T-helper 2 cell treated with Interferon-gamma antibody and Interleukin-4, amounts not matched to agents 5 μg/mL and 100 μg/mL, for 36 hours (primary cell): ENCODE measurements around the gene CBY3.
"Not testable (repeated sequence)": the region's sequence is repeated elsewhere in the genome, so short reads cannot be mapped to it uniquely, and the experiment has no call there.

ENCODE experiments used
- DNase-seq: peaks from one replicate; pipeline ENCODE4 v3.0.0; 2021; ENCODE audit warnings: low spot score
- H3K27ac Mint-ChIP-seq: one replicate; pipeline ENCODE4 v1.8.0; 2021; ENCODE audit warnings: mild to moderate bottlenecking, mixed read lengths
- H3K27me3 Mint-ChIP-seq: one replicate; pipeline ENCODE4 v1.8.0; 2021; ENCODE audit warnings: low read depth, mixed read lengths
- H3K36me3 Mint-ChIP-seq: one replicate; pipeline ENCODE4 v1.8.0; 2021; ENCODE audit warnings: low read depth, mixed read lengths
- H3K4me1 Mint-ChIP-seq: one replicate; pipeline ENCODE4 v1.8.0; 2021; ENCODE audit warnings: low read depth, mixed read lengths
- H3K4me3 Mint-ChIP-seq: one replicate; pipeline ENCODE4 v1.8.0; 2022; ENCODE audit warnings: mild to moderate bottlenecking, moderate library complexity, mixed read lengths
- H3K9me3 Mint-ChIP-seq: one replicate; pipeline ENCODE4 v1.8.0; 2021; ENCODE audit warnings: mixed read lengths

CBY3 gene

GRCh38 chr5:179649166-179649703 is 31.6 kb downstream of the CBY3 start:
- not testable (repeated sequence) for H3K27ac Mint-ChIP-seq, H3K27me3 Mint-ChIP-seq, H3K4me3 Mint-ChIP-seq, H3K4me1 Mint-ChIP-seq, H3K36me3 Mint-ChIP-seq, H3K9me3 Mint-ChIP-seq, DNase-seq

- Mint-ChIP-seq H3K36me3 (no peaks in the 10 kb centered on the region), H3K4me3 (no peak overlapping the region), H3K9me3 (no peaks in the 10 kb centered on the region), H3K4me1 (no peaks in the 10 kb centered on the region), H3K27ac (no peak overlapping the region), H3K27me3 (no peaks in the 10 kb centered on the region)
- no peak for DNase-seq
Observed at GRCh38 chr5:179648410-179648809, 32.4 kb downstream of the CBY3 start.

- not testable (repeated sequence) for H3K27ac Mint-ChIP-seq, H3K4me3 Mint-ChIP-seq, H3K9me3 Mint-ChIP-seq, H3K4me1 Mint-ChIP-seq, H3K36me3 Mint-ChIP-seq, H3K27me3 Mint-ChIP-seq, DNase-seq
Observed at GRCh38 chr5:179644766-179645165, 36.1 kb downstream of the CBY3 start.

- not testable (repeated sequence) for H3K9me3 Mint-ChIP-seq, DNase-seq, H3K36me3 Mint-ChIP-seq, H3K4me3 Mint-ChIP-seq, H3K27me3 Mint-ChIP-seq, H3K27ac Mint-ChIP-seq, H3K4me1 Mint-ChIP-seq
Observed at GRCh38 chr5:179643141-179643920, 37.5 kb downstream of the CBY3 start.

GRCh38 chr5:179642626-179643025 is 38.2 kb downstream of the CBY3 start:
- not testable (repeated sequence) for H3K27ac Mint-ChIP-seq, H3K4me3 Mint-ChIP-seq, H3K4me1 Mint-ChIP-seq, H3K36me3 Mint-ChIP-seq, H3K9me3 Mint-ChIP-seq, H3K27me3 Mint-ChIP-seq, DNase-seq

- H3K27ac Mint-ChIP-seq, H3K27me3 Mint-ChIP-seq, H3K4me3 Mint-ChIP-seq, H3K9me3 Mint-ChIP-seq, H3K4me1 Mint-ChIP-seq, DNase-seq, H3K36me3 Mint-ChIP-seq: not testable (repeated sequence)
Observed at GRCh38 chr5:179641745-179642144, 39.1 kb downstream of the CBY3 start.

GRCh38 chr5:179639296-179639695 is 41.5 kb downstream of the CBY3 start:
- not testable (repeated sequence) for H3K4me3 Mint-ChIP-seq, H3K36me3 Mint-ChIP-seq, H3K9me3 Mint-ChIP-seq, H3K4me1 Mint-ChIP-seq, H3K27me3 Mint-ChIP-seq, H3K27ac Mint-ChIP-seq, DNase-seq

GRCh38 chr5:179634370-179635172 is 46.3 kb downstream of the CBY3 start:
- H3K27ac Mint-ChIP-seq, H3K4me1 Mint-ChIP-seq, H3K36me3 Mint-ChIP-seq, DNase-seq, H3K27me3 Mint-ChIP-seq, H3K4me3 Mint-ChIP-seq, H3K9me3 Mint-ChIP-seq: not testable (repeated sequence)

GRCh38 chr5:179633501-179634369 is 47.1 kb downstream of the CBY3 start:
- H3K36me3 Mint-ChIP-seq, H3K4me1 Mint-ChIP-seq, H3K27ac Mint-ChIP-seq, H3K27me3 Mint-ChIP-seq, DNase-seq, H3K9me3 Mint-ChIP-seq: not testable (repeated sequence)
- peak overlapping the region; percentile 52 for H3K4me3 Mint-ChIP-seq
